ENCODE measurements around the gene MAGOH. TPM values are rescaled to one million over a fixed set of nuclear protein-coding genes. Genes with fewer than 3 reads are reported as not detected.

MAGOH gene
- total and polyA plus RNA-seq, 9 of the 15 experiments (the other 6 are each of a cell fraction or from before 2014, with no cell fraction given), result 102 to 342 (median 135) TPM

GRCh38 chr1:53198241-53198651 is 40.1 kb downstream of the MAGOH start:
- in situ Hi-C loops (cut with MboI) (loop anchor here (25.0 kb wide), 1 partner anchor 286 kb away; the partner anchor contains the start of gene ECHDC2), intact Hi-C loops (cut with micrococcal nuclease) (loop anchor here (10.0 kb wide), 1 partner anchor 197 kb away; no protein-coding TSS in a partner anchor)
- Histone ChIP-seq H3K4me2 (ENCODE audit: insufficient read depth, low read length) (peak overlapping the region; percentile 96), H2AFZ (ENCODE audit: low read depth, low read length) (no peak overlapping the region), H3K9me1 (ENCODE audit: control insufficient read depth, insufficient read depth, low read length) (no peaks in the 10 kb centered on the region), H3K4me3 (peak overlapping the region; percentile 94; the same call in 1 of the 2 replicates), H3K27me3 (ENCODE audit: control insufficient read depth in 2 of 2, insufficient read depth in 2 of 2, low read length in 2 of 2) (no peaks in the 10 kb centered on the region), H3K36me3 (ENCODE audit: control insufficient read depth, insufficient read depth, low read length) (peaks cover 18% of the 10 kb centered on the region; the same call in 1 of the 3 replicates), H3K4me1 (replicated peaks in 1 of 2; ENCODE audit: control insufficient read depth in 2 of 2, insufficient read depth in 2 of 2, low read length in 2 of 2) (peaks cover 16 to 21% of the 10 kb centered on the region in 2 experiments), H3K79me2 (ENCODE audit: control insufficient read depth, insufficient read depth, low read length) (peaks cover 17% of the 10 kb centered on the region), H3K27ac (ENCODE audit: extremely low read depth, low read depth, low read length) (no peak overlapping the region; the same call in 2 of the 3 replicates), H4K20me1 (replicated peaks; ENCODE audit: control insufficient read depth, insufficient read depth, low read length) (no peaks in the 10 kb centered on the region), H3K9ac (ENCODE audit: insufficient read depth in 1 of 2, low read depth in 2 of 2, low read length in 2 of 2) (peak overlapping the region; percentile 66 to 93; a peak in 3 of 4 replicates), H3K9me3 (replicated peaks; ENCODE audit: control insufficient read depth, insufficient read depth, low read depth, low read length) (no peaks in the 10 kb centered on the region)
- POLR2A ChIA-PET, result interaction anchor here (0.6 to 2.3 kb wide), 5 partner anchors 13 to 374 kb away, joined by 3 to 14 read pairs (median 3); no protein-coding TSS in a partner anchor
- ATAC-seq, result no peak
- peak; percentile 23 for FAIRE-seq
- no peak for TF ChIP-seq HMGXB4 (CRISPR knock-in tag; IDR thresholded peaks at IDR 0.05)
- TF ChIP-seq PBX2 (CRISPR knock-in tag; IDR thresholded peaks at IDR 0.05; ENCODE audit: low read depth), result no peak
- TF ChIP-seq PBX2 (tag; conservative IDR thresholded peaks at IDR 0.05; ENCODE audit: low read depth), result 0 out of 2 replicates have a peak, but pooled peaks have one; percentile 27
- peak; percentile 61 for TF ChIP-seq MEIS2 (IDR thresholded peaks at IDR 0.05; ENCODE audit: partially characterized antibody)
- TF ChIP-seq RFX1 (IDR thresholded peaks at IDR 0.05), result no peak
- BruUV-seq (replicated peaks), result no TSS peak
- CTCF ChIA-PET (ENCODE audit: low intra/inter-chr PET ratio), result interaction anchor here (0.6 kb wide), 1 partner anchor 35 kb away, joined by 3 read pairs; no protein-coding TSS in a partner anchor
- WGBS (ENCODE audit: insufficient coverage, low coverage, missing lambda C conversion rate), result 50% methylated on average over 4 of the region's 4 CpGs
- DNase-seq (ENCODE audit: extremely low read depth in 1 of 4, low spot score in 3 of 4), result no peak

Data from K562 (cell line).